ENCODE results near the gene CELF1. TPM values are rescaled to one million over a fixed set of nuclear protein-coding genes. Genes with fewer than 3 reads are reported as not detected.

The CELF1 gene
- total RNA-seq, 6 experiments from 2014 or later, result 66.3 to 86.5 (median 71.7) TPM

DNA sequence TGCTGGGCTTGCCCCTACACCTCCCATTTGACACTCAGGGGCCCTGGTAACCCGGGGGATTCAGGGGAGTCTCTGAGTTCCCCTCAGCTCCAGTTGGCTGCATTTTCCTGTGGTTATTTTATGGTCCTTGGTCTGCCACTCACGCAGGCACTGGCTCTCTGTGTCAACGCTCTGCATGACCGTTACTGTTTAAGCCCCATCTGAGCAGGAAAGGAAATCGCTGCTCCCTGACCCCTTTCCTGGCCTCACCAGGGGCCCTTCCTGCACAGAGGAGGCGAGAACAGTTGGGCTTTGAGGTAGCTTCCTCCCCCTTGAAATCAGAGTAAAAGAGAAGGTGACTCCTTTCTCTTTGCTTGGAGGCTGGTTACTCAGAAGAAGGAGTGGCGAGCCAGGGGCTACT is 38.8 kb upstream of the CELF1 start:
- TF ChIP-seq POLR2A (IDR thresholded peaks at IDR 0.05), result no peak
- TF ChIP-seq, protein P1, sequence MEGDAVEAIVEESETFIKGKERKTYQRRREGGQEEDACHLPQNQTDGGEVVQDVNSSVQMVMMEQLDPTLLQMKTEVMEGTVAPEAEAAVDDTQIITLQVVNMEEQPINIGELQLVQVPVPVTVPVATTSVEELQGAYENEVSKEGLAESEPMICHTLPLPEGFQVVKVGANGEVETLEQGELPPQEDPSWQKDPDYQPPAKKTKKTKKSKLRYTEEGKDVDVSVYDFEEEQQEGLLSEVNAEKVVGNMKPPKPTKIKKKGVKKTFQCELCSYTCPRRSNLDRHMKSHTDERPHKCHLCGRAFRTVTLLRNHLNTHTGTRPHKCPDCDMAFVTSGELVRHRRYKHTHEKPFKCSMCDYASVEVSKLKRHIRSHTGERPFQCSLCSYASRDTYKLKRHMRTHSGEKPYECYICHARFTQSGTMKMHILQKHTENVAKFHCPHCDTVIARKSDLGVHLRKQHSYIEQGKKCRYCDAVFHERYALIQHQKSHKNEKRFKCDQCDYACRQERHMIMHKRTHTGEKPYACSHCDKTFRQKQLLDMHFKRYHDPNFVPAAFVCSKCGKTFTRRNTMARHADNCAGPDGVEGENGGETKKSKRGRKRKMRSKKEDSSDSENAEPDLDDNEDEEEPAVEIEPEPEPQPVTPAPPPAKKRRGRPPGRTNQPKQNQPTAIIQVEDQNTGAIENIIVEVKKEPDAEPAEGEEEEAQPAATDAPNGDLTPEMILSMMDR (IDR thresholded peaks at IDR 0.05), result no peak
- intact Hi-C loops (cut with DNase I), result no loop called here
- WGBS (ENCODE audit: insufficient coverage, low coverage, low lambda C conversion rate, missing lambda C conversion rate), result 27% methylated on average over 6 of the region's 7 CpGs
- no peak for DNase-seq
- H3K27me3 ChIP-seq, result peaks cover 0 to 9% of the 10 kb centered on the region in 2 donors
- no peaks in the 10 kb centered on the region for H3K36me3 ChIP-seq
- no peak overlapping the region for H3K27ac ChIP-seq
- no peaks in the 10 kb centered on the region for H3K9me3 ChIP-seq
- no peak overlapping the region for H3K4me3 ChIP-seq
- H3K4me1 ChIP-seq, result peaks cover 0 to 3% (median 0%) of the 10 kb centered on the region in 4 donors
- no peak for ATAC-seq

- no peak overlapping the region for H3K27ac ChIP-seq
- DNase-seq (no peak), ATAC-seq (no peak)
- no peaks in the 10 kb centered on the region for H3K36me3 ChIP-seq
- intact Hi-C loops (cut with DNase I), result no loop called here
- no peak overlapping the region for H3K4me3 ChIP-seq
- peaks cover 0 to 3% (median 0%) of the 10 kb centered on the region in 4 donors for H3K4me1 ChIP-seq
- TF ChIP-seq POLR2A (IDR thresholded peaks at IDR 0.05), result no peak
- TF ChIP-seq, protein P1 (IDR thresholded peaks at IDR 0.05), result no peak
- WGBS (ENCODE audit: insufficient coverage, low coverage, low lambda C conversion rate, missing lambda C conversion rate), result 68% methylated on average over 17 of the region's 122 CpGs
- H3K27me3 ChIP-seq, result peaks cover 0 to 9% of the 10 kb centered on the region in 2 donors
- H3K9me3 ChIP-seq, result no peaks in the 10 kb centered on the region
Measured at GRCh38 chr11:47589977-47590861, 37.3 kb upstream of the CELF1 start.

GRCh38 chr11:47589584-47589976 is 36.6 kb upstream of the CELF1 start:
- no peak for ATAC-seq
- no CpG with 5 or more reads among the region's 51 CpGs for WGBS (ENCODE audit: insufficient coverage, low coverage, low lambda C conversion rate, missing lambda C conversion rate)

DNA sequence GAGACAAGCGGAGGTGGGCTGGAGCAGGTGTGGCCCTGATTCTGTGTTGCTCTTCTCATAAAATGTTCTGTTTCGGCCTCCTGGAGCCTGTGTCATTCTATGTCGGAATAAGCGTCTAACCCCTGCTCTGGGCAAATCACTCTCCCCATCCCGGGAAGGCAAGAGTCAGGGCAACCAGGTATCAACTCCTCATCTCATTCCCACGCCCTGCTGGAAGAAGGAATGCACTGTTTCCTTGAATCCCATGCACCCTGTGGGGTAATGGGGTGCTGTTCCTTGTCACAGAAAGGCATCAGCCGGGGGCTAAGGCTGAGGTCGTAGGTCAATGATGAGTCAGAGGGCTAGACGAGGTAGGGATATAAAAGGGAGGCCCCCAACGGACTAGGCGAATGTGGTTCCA is 36.2 kb upstream of the CELF1 start:
- DNase-seq, result no peak
- TF ChIP-seq, protein P1 (IDR thresholded peaks at IDR 0.05), result no peak
- no peak for TF ChIP-seq POLR2A (IDR thresholded peaks at IDR 0.05)
- Histone ChIP-seq H3K27me3 (peaks cover 0 to 9% of the 10 kb centered on the region in 2 donors), H3K27ac (no peak overlapping the region), H3K9me3 (no peaks in the 10 kb centered on the region), H3K36me3 (peaks cover 0 to 10% (median 0%) of the 10 kb centered on the region in 4 donors), H3K4me3 (no peak overlapping the region), H3K4me1 (peaks cover 0 to 3% (median 0%) of the 10 kb centered on the region in 4 donors)
- 84% methylated on average over 7 of the region's 11 CpGs for WGBS (ENCODE audit: insufficient coverage, low coverage, low lambda C conversion rate, missing lambda C conversion rate)
- intact Hi-C loops (cut with DNase I), result no loop called here
- ATAC-seq, result no peak

More at GRCh38 chr11:47589584-47589976, 36.6 kb upstream of the CELF1 start:
- intact Hi-C loops (cut with DNase I), result no loop called here
- no peak overlapping the region for H3K27ac ChIP-seq
- DNase-seq, result no peak
- peaks cover 0 to 9% of the 10 kb centered on the region in 2 donors for H3K27me3 ChIP-seq
- H3K4me3 ChIP-seq, result no peak overlapping the region
- peaks cover 0 to 3% (median 0%) of the 10 kb centered on the region in 4 donors for H3K4me1 ChIP-seq
- H3K9me3 ChIP-seq, result no peaks in the 10 kb centered on the region
- H3K36me3 ChIP-seq, result peaks cover 0 to 6% (median 0%) of the 10 kb centered on the region in 4 donors
- TF ChIP-seq POLR2A (IDR thresholded peaks at IDR 0.05), result no peak
- TF ChIP-seq, protein P1 (IDR thresholded peaks at IDR 0.05), result no peak
